AG09309 (cell line): ENCODE results near the gene IQCM.
"Not testable (repeated sequence)": the region's sequence is repeated elsewhere in the genome, so short reads cannot be mapped to it uniquely, and the experiment has no call there.

Experiments used
- DNase-seq: peaks from one replicate; pipeline ENCODE4 v3.0.0-alpha.2; 2010; ENCODE audit warnings: low read depth
- H3K4me3 ChIP-seq: 2 replicates; pipeline ENCODE4 v1.5.1; 2011; ENCODE audit warnings: mild to moderate bottlenecking, low read depth, low read length, moderate library complexity; ENCODE audit not compliant: control insufficient read depth
- CTCF ChIP-seq: IDR thresholded peaks from 2 replicates; pipeline ENCODE4 v1.5.1; 2011; ENCODE audit warnings: mild to moderate bottlenecking, low read depth, low read length, inconsistent platforms; ENCODE audit not compliant: insufficient read depth, control insufficient read depth; ENCODE audit errors: missing control alignments

IQCM gene

GRCh38 chr4:149489321-149489720 is 326.3 kb downstream of the IQCM start:
- H3K4me3 ChIP-seq, result no peak overlapping the region
- TF ChIP-seq CTCF, result no peak
- DNase-seq, result no peak

GRCh38 chr4:149486861-149487260 is 328.8 kb downstream of the IQCM start:
- H3K4me3 ChIP-seq, result no peak overlapping the region
- no peak for TF ChIP-seq CTCF
- DNase-seq, result no peak

DNA sequence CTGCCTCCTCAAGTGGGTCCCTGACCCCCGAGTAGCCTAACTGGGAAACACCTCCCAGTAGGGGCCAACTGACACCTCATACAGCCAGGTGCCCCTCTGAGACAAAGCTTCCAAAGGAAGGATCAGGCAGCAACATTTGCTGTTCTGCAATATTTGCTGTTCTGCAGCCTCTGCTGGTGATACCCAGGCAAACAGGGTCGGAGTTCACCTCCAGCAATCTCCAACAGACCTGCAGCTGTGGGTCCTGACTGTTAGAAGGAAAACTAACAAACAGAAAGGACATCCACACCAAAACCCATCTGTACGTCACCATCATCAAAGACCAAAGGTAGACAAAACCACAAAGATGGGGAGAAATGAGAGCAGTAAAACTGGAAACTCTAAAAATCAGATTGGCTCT is 347.0 kb downstream of the IQCM start:
- not testable (repeated sequence) for DNase-seq, H3K4me3 ChIP-seq

DNA sequence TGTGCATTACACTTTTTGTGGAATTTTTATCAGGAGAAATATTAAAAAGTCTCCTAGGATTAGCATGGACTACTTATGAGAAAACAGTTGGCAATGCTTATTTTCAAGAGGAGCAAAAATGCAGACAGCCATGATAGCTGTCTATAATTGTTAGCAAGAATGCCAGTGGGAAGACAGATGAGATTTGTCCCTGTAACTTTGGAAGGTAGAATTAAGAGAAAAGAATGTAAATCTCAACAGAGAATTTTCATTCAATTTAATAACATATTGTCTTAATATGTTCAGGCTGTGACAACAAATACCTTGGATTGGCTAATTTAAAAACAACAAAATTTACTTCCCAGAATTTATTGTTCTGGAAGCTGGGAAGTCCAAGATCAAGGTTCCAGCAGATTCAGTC is 349.2 kb downstream of the IQCM start:
- no peak overlapping the region for H3K4me3 ChIP-seq
- TF ChIP-seq CTCF, result no peak
- no peak for DNase-seq

DNA sequence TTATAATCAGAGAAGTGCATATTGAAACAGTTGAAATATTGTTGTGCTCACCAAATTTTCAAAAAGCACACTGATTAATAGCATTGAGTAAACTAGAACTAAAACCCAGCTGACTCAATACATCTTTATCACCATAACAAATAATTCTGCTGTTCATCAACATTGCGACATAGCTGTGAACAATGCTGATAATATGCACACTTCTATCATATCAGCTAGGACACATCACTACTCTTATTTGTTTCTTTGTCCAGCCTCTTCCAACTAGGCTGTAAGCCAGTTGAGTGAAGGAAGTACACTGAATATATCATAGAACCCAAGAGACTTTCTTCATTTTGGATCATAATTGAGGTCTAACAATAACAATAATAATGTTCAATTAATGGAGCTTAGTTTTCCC is 349.7 kb downstream of the IQCM start:
- no peak for DNase-seq
- TF ChIP-seq CTCF, result no peak
- H3K4me3 ChIP-seq, result no peak overlapping the region

DNA sequence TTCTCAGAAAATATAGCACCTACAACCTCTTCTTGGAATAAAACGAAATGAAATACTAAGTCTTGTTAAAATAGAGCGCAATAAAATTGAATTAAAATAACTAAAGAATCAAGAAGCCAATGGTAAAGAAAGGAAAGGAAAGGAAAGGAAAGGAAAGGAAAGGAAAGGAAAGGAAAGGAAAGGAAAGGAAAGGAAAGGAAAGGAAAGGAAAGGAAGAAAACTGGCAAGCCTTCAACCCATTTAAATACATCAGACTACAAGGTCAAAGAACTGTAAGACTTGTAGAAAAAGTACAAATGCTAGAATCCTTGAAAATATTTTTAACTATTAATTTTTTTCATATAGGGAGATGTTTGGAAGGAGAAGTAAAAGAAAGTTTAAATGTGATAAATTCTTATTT is 372.1 kb downstream of the IQCM start:
- TF ChIP-seq CTCF, result no peak
- no peak overlapping the region for H3K4me3 ChIP-seq
- DNase-seq, result no peak

DNA sequence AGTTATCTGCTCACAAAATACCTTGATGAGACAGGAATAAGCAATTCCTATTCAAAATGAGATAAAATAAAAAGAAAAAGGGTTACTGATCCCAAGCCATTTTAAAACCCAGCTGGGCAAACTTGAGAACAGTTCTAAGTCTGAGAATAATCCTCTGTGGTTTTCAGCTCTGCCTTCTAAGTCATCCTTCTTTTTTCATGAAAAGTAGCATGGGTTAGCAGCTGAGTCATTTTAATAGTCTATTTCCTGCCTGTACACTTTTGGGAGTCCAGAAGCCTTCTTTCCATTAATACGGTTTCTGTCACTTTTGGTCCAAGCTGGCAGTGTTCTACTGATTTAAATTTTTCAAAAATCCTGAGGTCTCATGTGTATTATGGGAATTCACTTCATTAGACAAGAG is 374.3 kb downstream of the IQCM start:
- DNase-seq, result peak; percentile 35
- TF ChIP-seq CTCF, result no peak
- H3K4me3 ChIP-seq, result no peak overlapping the region

DNA sequence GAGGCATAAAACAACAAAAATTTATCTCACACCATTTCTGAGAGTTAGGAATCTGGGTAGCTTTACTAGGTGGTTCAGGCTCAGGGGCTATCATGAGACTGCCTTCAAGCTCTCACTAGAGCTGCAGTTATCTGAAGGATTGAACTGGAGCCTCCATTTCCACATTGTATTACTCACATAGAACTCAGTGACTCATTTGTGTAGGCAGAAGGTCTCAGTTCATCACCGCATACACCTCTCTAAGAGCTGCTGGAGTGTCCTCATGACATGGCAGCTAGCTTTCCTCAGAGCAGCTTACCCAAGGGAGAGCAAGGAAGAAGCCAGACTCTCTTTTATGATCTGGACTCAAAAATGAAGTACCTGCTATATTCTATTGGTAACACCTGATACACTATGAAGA is 389.2 kb downstream of the IQCM start:
- no peak for TF ChIP-seq CTCF
- no peak overlapping the region for H3K4me3 ChIP-seq
- DNase-seq, result no peak
